Liver (tissue), 9 donors: ENCODE measurements around the gene KDM4C. TPM values are rescaled to one million over a fixed set of nuclear protein-coding genes. Genes with fewer than 3 reads are reported as not detected.

Experiments
- DNase-seq: peaks from one replicate; pipeline ENCODE4 v3.0.0-alpha.2; 2017; ENCODE audit warnings: low spot score
- H3K27ac ChIP-seq, 2 donors: one replicate each; pipeline ENCODE4 v1.7.0; 2013; ENCODE audit warnings: inconsistent platforms in 2 of 2, low read length in 2 of 2, control low read depth in 1 of 2, low read depth in 1 of 2, mild to moderate bottlenecking in 1 of 2
- H3K27me3 ChIP-seq, 4 donors: one replicate each; pipeline versions ENCODE4 v1.6.1 to v1.7.0; 2013; ENCODE audit warnings: low read length in 3 of 4, inconsistent platforms in 1 of 4, mild to moderate bottlenecking in 1 of 4, moderate library complexity in 1 of 4; ENCODE audit not compliant: control insufficient read depth in 4 of 4, insufficient read depth in 4 of 4
- H3K36me3 ChIP-seq, 4 donors: one replicate each; pipeline versions ENCODE4 v1.6.1 to v1.7.0; 2013; ENCODE audit warnings: low read length in 3 of 4, mild to moderate bottlenecking in 3 of 4, low read depth in 1 of 4, moderate library complexity in 1 of 4; ENCODE audit not compliant: control insufficient read depth in 4 of 4, insufficient read depth in 3 of 4
- H3K4me1 ChIP-seq, 4 donors: one replicate each; pipeline versions ENCODE4 v1.6.1 to v1.7.0; 2013; ENCODE audit warnings: low read length in 3 of 4, mild to moderate bottlenecking in 3 of 4, moderate library complexity in 1 of 4; ENCODE audit not compliant: control insufficient read depth in 4 of 4, insufficient read depth in 4 of 4
- H3K4me3 ChIP-seq, 3 donors: one replicate each; pipeline versions ENCODE4 v1.6.1 to v1.7.0; 2013; ENCODE audit warnings: low read length in 3 of 3, control low read depth in 1 of 3, low read depth in 1 of 3, mild to moderate bottlenecking in 1 of 3
- H3K9ac ChIP-seq, 2 donors: one replicate each; pipeline ENCODE4 v1.7.0; 2013; ENCODE audit warnings: low read length in 2 of 2, mild to moderate bottlenecking in 2 of 2, moderate library complexity in 2 of 2, control low read depth in 1 of 2, low read depth in 1 of 2
- H3K9me3 ChIP-seq, 4 donors: one replicate each; pipeline versions ENCODE4 v1.6.1 to v1.7.0; 2013; ENCODE audit warnings: low read length in 3 of 4; ENCODE audit not compliant: control insufficient read depth in 4 of 4
- ATF3 ChIP-seq: IDR thresholded peaks from 2 replicates; pipeline ENCODE4 v1.6.1; 2016; ENCODE audit warnings: antibody characterized with exemption
- EGR1 ChIP-seq, 2 donors: IDR thresholded peaks; 2 replicates each; pipeline ENCODE4 v1.6.1; 2016 to 2018; ENCODE audit warnings: antibody characterized with exemption in 2 of 2, low read depth in 2 of 2
- GABPA ChIP-seq, 2 donors: IDR thresholded peaks in 1 of 2; conservative IDR thresholded peaks in 1 of 2; 2 replicates each; pipeline ENCODE4 v1.6.1; 2016; ENCODE audit warnings: antibody characterized with exemption in 2 of 2, mild to moderate bottlenecking in 1 of 2, moderate library complexity in 1 of 2
- HNF4A ChIP-seq, 2 donors: conservative IDR thresholded peaks; 2 replicates each; pipeline ENCODE4 v1.6.1; 2016; ENCODE audit warnings: antibody characterized with exemption in 2 of 2, mild to moderate bottlenecking in 2 of 2
- JUND ChIP-seq, 2 donors: IDR thresholded peaks; 2 replicates each; pipeline ENCODE4 v1.6.1; 2016; ENCODE audit warnings: antibody characterized with exemption in 2 of 2
- NR2F2 ChIP-seq: IDR thresholded peaks from 2 replicates; pipeline ENCODE4 v1.6.1; 2016; ENCODE audit warnings: antibody characterized with exemption
- RAD21 ChIP-seq, 2 donors: IDR thresholded peaks; 2 replicates each; pipeline ENCODE4 v1.6.1; 2016; ENCODE audit warnings: antibody characterized with exemption in 2 of 2, mild to moderate bottlenecking in 2 of 2
- REST ChIP-seq: IDR thresholded peaks from 2 replicates; pipeline ENCODE4 v1.6.1; 2016; ENCODE audit warnings: antibody characterized with exemption, mild to moderate bottlenecking
- RXRA ChIP-seq, 2 donors: IDR thresholded peaks; 2 replicates each; pipeline ENCODE4 v1.6.1; 2017 to 2018; ENCODE audit warnings: antibody characterized with exemption in 2 of 2, mild to moderate bottlenecking in 1 of 2
- TAF1 ChIP-seq: conservative IDR thresholded peaks from 2 replicates; pipeline ENCODE4 v1.6.1; 2016; ENCODE audit warnings: antibody characterized with exemption, mild to moderate bottlenecking
- ZBTB33 ChIP-seq: IDR thresholded peaks from 2 replicates; pipeline ENCODE4 v1.6.1; 2016; ENCODE audit warnings: antibody characterized with exemption
- WGBS: extraction: QIAGEN DNeasy Blood & Tissue Kit; methylation state at CpG from one replicate; pipeline ENCODE4 v1.1.7; 2013; 5-methylcytosine and 5-hydroxymethylcytosine counted together
- polyA plus RNA-seq, 2 donors: library from polyadenylated mRNA; stranded (reverse) in 1 of 2; unstranded in 1 of 2; fragments of 200-250 nt in 1 of 2; fragments of >200 nt in 1 of 2; fragmentation: Nextera tagmentation in 1 of 2; extraction: Ambion mirVana in 1 of 2; gene quantifications; one replicate each; pipeline versions ENCODE4 v1.2.1 to v1.2.3, GENCODE V29; 2013 to 2015
- total RNA-seq, 2 donors: library from RNA; depleted of rRNA; stranded (reverse); fragments of >200 nt; gene quantifications; one replicate each; pipeline ENCODE4 v1.2.3, GENCODE V29; 2014
- donor health status: healthy.
- donor health status: healthy.
- donor health status: healthy.
- donor health status: healthy.
- donor health status: healthy.

KDM4C gene
- total and polyA plus RNA-seq, 4 donors = 4.3 to 40.2 (median 24.0) TPM

GRCh38 chr9:7145361-7146069, 387.7 kb downstream of the KDM4C start:
- no peak overlapping the region for H3K9ac ChIP-seq
- DNase-seq = no peak
- no peak overlapping the region for H3K4me3 ChIP-seq
- WGBS = 96% methylated on average over 8 of the region's 8 CpGs
- no peak overlapping the region for H3K27ac ChIP-seq
- no peaks in the 10 kb centered on the region for H3K27me3 ChIP-seq
- no peaks in the 10 kb centered on the region for H3K9me3 ChIP-seq
- peaks cover 0 to 9% (median 0%) of the 10 kb centered on the region in 4 donors for H3K36me3 ChIP-seq
- H3K4me1 ChIP-seq = no peaks in the 10 kb centered on the region
- TF ChIP-seq TAF1 (no peak), EGR1 (IDR thresholded peaks at IDR 0.05; ENCODE audit: low read depth in 2 of 2) (no peak), GABPA (IDR thresholded peaks at IDR 0.05 in 1 of 2, conservative IDR thresholded peaks at IDR 0.05 in 1 of 2) (no peak), RAD21 (IDR thresholded peaks at IDR 0.05) (no peak), JUND (IDR thresholded peaks at IDR 0.05) (no peak), NR2F2 (no peak)

- Histone ChIP-seq H3K27ac (no peak overlapping the region), H3K27me3 (no peaks in the 10 kb centered on the region), H3K4me3 (no peak overlapping the region), H3K9me3 (no peaks in the 10 kb centered on the region), H3K4me1 (no peaks in the 10 kb centered on the region), H3K9ac (no peak overlapping the region), H3K36me3 (peaks cover 0 to 9% (median 0%) of the 10 kb centered on the region in 4 donors)
- TF ChIP-seq NR2F2 = no peak
- no peak for TF ChIP-seq ATF3
- TF ChIP-seq HNF4A (conservative IDR thresholded peaks at IDR 0.05) = no peak
- no peak for TF ChIP-seq JUND (IDR thresholded peaks at IDR 0.05)
- TF ChIP-seq TAF1 = no peak
- no peak for TF ChIP-seq RXRA (IDR thresholded peaks at IDR 0.05)
- no peak for TF ChIP-seq ZBTB33
- TF ChIP-seq REST = no peak
- DNase-seq = no peak
- 78% methylated on average over 5 of the region's 5 CpGs for WGBS
Measured at GRCh38 chr9:7146582-7146981, 388.8 kb downstream of the KDM4C start.
